Measurements from ENCODE around the gene MINDY1.

MINDY1 gene, protein sequence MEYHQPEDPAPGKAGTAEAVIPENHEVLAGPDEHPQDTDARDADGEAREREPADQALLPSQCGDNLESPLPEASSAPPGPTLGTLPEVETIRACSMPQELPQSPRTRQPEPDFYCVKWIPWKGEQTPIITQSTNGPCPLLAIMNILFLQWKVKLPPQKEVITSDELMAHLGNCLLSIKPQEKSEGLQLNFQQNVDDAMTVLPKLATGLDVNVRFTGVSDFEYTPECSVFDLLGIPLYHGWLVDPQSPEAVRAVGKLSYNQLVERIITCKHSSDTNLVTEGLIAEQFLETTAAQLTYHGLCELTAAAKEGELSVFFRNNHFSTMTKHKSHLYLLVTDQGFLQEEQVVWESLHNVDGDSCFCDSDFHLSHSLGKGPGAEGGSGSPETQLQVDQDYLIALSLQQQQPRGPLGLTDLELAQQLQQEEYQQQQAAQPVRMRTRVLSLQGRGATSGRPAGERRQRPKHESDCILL

DNA sequence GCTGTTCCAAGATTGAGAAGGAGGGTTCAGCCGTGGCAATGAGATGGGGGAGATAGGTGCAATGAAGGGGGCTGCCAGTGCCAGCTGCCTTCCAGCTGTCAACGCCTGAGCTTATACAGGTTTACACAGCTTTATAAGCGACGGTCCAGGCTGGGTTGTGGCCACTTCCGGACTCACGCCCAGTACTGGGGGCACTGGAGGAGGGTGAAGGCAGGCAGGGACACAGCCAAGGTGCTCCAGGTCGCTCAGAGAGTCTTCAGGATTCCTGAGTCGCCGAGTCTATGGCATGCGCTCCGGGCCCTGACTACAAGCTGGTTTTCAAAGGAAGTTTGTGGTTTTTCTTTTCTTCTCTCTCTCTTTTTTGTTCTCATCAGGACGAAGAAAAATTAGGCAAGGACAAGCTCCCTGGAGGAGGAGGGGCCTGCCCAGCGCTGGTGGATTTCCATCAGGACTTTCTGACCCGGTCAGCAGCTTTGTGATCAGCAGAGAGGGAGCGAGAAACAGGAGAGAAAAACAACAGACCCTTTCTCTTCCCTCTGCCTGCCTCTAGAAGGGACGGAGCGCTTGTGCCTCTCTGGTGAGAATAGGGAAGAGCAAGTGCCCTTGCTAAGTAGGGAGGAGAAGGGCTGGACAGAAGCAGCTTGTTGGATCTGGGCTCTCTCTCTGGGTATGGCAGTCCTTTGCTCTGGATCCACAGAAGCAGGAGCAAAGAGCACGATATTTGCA is at the start of gene MINDY1:
Gene MINDY1, minus strand, starts transcription at position 576 of the 726 bp plus-strand sequence. CDS start 4,285 bp downstream, outside the sequence.
- DNase-seq (ENCODE audit: low read depth), result no peak

DNA sequence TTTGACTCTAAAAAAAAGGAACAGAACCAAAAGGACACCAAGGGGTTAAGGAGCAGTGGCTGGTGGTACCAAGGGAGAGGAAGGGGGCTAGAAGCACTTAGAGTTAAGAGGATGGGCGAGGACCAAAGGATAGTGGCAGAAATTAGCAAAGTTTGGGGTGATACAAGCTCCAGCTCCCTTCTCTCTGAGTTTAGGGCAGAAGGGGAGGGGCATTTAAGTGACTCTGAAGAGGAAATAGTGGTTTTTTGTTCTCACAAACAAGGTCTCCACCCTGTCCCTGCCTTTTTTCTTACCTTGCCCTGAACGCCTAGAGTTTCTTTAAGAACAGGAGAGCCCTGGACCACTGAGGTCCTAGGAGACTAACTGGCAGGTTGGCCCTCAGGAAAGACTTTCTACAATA is 49.4 kb upstream of the MINDY1 start:
- DNase-seq (ENCODE audit: low read depth), result no peak

DNA sequence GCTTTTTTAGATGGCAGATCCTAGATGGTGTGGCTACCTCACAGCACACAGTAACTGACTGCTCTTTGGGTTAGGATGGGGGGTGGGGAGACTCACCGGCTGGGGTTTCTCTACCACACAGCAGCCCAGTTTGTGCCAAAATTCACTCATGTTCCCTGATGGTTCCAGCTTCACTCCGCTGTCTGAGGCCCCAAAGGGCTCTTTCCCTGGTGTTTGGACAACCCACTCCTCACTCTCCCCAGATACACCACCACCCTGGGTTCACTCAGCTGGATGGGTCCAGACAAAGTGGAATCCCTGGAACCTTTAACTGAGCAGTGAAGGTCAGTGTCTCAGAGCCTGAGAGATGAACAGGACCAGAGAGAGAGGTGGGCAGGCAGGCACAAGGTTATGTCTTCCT is 48.9 kb upstream of the MINDY1 start:
- no peak for DNase-seq (ENCODE audit: low read depth)

DNA sequence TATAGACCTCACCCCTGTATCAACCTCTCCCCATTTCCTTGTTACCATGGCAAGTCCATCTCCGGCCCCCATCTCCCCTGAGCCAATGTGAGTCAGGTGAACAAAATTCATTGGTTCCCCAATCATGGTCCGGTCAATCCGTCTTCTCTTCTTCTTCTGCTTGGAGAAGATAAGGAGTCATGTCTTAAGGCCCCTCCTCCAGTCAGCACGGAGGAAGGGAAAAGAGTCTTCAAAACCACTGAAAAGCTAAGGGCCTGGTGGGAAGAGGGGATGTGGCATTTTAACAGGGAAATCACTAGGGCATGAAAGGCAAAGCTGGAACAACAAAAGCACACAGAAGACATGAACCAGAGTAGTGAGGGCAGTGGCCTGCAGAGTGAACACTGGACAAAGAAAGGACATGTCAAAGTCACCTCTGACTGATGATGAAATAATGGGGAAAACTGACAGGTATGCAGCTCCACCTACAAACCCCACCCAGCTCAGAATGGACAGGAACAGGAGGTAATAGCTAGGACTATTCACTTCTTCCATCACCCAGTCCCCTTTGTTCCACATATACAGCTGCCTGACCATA is 48.4 kb upstream of the MINDY1 start:
- no peak for DNase-seq (ENCODE audit: low read depth)

DNA sequence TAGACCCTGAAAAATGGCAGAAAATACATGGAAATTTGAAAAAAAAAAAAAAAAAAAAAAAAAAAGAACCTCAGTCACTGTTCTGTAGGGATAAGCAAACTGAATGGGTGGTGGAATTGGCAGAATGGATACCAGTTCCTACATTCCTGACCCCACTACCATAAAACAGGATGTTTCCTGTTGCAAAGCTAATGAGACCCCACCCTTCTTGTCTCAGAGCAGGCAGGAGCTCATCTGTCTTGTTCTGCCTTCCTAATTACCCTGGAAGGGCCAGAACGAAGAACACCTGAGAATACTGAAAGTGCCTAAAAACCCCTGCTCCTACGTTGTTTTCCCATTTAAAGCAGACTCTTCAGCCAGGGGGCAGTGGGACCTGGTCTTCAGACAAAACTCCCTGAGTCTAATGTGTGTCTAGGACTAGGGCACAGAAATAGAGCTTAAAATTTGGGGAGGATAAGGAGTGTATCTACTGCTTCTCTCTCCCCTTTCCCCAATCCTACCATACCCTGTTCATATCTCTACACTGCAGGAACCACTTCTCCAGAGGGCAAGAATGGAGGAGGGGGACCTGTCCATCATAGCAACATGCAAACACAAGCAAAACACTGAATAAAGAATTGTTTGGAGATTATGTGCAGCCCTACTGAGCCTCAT is 44.8 kb upstream of the MINDY1 start:
- no peak for DNase-seq (ENCODE audit: low read depth)

DNA sequence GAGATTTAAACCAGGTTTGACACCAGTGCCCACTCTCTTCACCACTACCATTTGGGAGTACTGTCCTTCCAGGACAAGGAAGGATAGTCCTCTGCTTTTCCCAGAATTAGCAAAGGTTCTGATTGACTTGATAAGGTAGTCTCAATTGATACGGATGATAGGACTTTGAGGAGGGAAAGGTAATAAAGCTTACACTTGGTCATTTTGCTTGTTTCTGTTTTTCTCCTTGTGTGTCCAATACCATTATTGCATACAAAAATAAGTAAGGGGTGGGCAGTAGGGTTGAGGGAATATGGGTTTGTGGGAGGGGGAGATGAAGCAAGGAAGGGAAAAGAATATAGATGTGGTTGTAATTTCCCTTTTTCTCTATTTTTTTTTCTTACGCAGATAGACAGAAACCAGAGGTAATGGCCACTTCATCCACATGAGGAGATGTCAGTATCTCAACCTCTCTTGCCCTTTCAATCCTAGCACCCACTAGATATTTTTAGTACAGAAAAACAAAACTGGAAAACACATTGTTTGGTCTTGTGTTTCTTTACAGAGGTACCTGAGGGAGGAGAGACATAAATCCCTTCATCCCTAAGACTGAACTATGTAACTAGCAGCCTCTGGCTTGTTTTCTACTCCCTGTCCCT is 43.5 kb upstream of the MINDY1 start:
- DNase-seq (ENCODE audit: low read depth), result no peak

DNA sequence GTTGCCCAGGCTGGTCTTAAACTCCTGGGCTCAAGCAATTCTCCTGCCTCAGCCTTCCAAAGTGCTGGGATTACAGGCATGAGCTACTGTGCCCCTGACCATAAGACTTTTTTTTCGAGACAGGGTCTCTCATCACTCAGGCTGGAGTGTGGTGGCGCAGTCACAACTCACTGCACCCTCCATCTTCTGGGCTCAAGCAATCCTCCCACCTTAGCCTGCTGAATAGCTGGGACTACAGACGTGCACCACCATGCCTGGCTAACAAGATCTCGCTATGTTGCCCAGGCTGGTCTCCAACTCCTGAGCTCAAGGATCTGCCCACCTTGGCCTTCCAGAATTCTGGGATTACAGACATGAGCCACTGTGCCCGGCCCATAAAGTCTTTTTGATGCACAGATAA is 42.8 kb upstream of the MINDY1 start:
- no peak for DNase-seq (ENCODE audit: low read depth)

DNA sequence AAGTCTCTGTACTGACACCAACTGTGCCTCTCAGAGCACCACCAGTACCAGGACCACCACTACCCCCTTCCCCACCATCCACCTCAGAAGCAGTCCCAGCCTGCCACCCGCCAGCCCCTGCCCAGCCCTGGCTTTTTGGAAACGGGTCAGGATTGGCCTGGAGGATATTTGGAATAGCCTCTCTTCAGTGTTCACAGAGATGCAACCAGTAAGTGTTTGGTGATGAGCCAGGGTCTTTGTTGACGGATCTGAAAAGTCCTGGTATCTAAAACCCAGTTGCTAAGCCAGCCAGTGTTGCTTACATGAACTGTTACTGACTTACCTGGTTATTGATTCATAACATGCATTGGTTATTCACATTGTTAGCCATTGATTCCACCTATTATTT is 41.9 kb upstream of the MINDY1 start:
- DNase-seq (ENCODE audit: low read depth), result no peak

DNA sequence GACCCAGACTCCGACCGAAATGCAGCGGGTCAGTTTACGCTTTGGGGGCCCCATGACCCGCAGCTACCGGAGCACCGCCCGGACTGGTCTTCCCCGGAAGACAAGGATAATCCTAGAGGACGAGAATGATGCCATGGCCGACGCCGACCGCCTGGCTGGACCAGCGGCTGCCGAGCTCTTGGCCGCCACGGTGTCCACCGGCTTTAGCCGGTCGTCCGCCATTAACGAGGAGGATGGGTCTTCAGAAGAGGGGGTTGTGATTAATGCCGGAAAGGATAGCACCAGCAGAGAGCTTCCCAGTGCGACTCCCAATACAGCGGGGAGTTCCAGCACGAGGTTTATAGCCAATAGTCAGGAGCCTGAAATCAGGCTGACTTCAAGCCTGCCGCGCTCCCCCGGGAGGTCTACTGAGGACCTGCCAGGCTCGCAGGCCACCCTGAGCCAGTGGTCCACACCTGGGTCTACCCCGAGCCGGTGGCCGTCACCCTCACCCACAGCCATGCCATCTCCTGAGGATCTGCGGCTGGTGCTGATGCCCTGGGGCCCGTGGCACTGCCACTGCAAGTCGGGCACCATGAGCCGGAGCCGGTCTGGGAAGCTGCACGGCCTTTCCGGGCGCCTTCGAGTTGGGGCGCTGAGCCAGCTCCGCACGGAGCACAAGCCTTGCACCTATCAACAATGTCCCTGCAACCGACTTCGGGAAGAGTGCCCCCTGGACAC is 41.4 kb upstream of the MINDY1 start:
- DNase-seq (ENCODE audit: low read depth), result no peak

DNA sequence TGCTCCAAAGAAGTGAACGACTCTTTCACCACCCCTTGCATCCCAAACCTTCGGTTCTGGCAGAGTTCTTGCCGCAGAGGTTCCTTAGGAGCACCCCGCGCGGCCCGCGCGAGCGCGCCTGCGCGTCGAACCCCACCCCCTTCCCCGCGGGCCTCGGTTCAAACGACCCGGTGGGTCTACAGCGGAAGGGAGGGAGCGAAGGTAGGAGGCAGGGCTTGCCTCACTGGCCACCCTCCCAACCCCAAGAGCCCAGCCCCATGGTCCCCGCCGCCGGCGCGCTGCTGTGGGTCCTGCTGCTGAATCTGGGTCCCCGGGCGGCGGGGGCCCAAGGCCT is 40.9 kb upstream of the MINDY1 start, which contains the start of gene C1orf56:
Gene C1orf56, plus strand, starts transcription at position 161 of the 334 bp plus-strand sequence. Its CDS starts 97 bp downstream, at position 258.
- no peak for DNase-seq (ENCODE audit: low read depth)

DNA sequence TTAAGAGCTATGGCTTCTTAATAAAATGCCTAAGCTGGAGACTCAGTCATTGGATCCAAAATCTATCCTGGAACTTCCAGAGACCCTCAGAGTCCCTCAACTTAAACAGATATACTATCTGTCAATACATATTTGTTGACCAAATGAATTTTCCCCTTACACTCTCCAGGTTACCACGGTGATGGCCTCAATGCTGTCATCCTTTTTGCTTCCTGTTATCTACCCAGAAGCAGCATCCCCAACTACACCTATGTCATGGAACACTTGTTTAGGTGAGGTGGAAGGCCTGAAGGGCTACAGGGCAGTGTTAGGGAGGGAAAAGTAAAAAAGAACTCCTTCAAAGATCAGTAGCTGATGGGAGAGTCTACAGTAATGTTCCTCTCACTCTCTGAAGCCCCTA is 36.5 kb upstream of the MINDY1 start:
- no peak for DNase-seq (ENCODE audit: low read depth)

DNA sequence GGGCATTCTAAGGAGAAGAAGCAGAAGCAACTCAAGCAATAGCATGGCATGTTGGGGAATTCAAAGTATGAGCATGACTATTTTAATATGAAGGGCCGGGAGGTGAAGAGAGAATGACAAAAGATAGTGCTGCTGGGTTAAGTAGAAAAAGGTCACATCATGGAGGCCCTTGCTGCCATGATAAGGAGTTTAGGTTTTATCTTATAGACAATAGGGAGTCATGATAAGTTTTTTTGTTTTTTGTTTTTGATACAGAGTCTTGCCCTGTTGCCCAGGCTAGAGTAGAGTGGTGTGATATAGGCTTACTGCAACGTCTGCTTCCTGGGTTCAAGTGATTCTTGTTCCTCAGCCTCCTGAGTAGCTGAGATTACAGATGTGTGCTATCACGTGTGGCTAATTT is 32.8 kb upstream of the MINDY1 start:
- DNase-seq (ENCODE audit: low read depth), result no peak

DNA sequence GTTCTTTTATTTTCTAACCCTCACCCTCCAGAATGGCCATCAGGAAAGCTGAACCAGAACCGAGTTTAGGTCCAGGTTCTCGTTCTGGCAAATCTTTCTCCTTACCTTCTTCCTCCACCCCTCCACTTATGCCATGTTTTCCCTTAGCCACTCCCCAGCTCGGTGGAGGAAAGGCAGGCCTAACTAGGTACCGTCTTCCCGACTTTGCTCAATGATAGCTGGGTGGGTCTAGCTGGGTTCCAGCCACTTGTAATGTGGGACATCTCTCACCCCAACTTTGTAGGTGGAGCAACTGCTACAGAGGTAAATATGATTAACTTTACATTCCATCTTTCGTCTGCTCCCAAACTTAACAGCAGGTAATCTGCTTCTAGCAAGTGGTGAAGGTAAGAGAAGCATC is 30.3 kb upstream of the MINDY1 start:
- no peak for DNase-seq (ENCODE audit: low read depth)

DNA sequence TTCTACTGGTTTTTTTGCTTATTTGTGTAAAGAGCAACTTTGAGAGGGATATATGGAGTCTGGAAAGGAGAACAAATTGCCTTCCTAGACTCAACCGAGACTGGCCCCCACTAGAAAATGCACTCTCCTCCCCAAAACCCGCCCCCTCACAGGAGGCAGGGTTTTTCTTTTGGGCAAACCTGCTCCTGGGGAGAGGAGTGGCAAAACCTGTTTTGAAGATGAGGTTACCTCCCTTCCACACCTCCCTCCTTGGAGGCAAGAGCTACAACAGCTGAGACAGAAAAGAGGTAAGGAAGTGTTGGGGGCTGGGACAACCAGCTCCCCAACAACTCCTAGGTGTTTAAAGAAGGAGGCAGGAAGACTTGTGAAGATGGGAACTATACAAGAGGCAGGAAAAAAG is 29.7 kb upstream of the MINDY1 start, which contains the start of gene BNIPL:
Gene BNIPL, plus strand, starts transcription at position 231 of the 400 bp plus-strand sequence. Its CDS starts 140 bp downstream, at position 371.
- no peak for DNase-seq (ENCODE audit: low read depth)

DNA sequence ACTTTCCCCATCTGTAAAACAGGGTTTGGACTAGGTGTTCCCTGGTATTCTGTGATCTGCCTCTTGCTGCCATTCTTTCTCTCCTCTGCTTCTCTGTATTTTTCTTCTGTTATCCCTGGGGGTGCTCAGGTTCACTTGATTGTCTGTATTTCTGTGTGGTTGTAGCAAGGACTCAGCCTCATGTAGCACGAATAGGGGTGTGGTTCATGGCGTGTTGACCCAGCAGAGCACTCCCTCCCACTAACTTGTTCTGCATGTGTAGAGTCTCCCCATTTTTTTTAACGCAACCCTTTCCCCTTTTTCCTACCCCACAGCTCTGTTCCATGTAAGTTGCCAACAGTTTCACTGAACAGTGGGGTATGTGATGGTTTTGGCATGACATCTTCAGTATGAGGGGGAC is 28.5 kb upstream of the MINDY1 start:
- DNase-seq (ENCODE audit: low read depth), result no peak

DNA sequence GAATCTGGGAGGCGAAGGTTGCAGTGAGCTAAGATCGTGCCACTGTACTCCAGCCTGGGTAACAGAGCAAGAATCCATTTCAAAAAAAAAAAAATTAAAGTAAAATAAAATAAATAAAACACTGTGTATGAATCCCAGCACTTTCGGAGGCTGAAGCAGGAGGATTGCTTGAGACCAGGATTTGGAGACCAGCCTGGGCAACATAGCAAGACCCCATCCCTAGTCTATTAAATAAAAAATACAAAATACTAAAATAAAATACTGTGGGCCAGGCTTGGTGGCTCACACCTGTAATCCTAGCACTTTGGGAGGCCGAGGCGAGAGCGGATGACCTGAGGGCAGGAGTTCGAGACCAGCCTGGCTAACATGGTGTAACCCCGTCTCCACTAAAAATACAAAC is 25.5 kb upstream of the MINDY1 start:
- no peak for DNase-seq (ENCODE audit: low read depth)

DNA sequence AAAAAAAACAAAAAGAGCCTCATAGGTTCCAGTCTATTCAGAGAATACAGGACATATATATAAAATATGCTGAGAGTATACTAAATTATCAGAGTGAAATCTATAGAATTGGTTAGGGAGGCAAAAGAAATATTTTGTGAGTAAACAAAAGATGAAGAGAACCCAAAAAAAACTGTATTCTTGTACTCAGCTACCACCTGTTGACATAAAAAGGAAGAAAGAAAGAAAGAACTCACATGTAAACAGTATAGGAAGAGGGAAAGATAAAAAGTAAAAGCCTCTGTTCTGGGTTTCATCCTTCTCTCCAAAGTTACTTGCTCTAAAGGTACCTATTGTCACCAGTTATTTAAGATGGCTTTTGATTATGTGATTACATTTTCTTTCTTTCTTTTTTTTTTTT is 19.8 kb upstream of the MINDY1 start:
- DNase-seq (ENCODE audit: low read depth), result no peak

DNA sequence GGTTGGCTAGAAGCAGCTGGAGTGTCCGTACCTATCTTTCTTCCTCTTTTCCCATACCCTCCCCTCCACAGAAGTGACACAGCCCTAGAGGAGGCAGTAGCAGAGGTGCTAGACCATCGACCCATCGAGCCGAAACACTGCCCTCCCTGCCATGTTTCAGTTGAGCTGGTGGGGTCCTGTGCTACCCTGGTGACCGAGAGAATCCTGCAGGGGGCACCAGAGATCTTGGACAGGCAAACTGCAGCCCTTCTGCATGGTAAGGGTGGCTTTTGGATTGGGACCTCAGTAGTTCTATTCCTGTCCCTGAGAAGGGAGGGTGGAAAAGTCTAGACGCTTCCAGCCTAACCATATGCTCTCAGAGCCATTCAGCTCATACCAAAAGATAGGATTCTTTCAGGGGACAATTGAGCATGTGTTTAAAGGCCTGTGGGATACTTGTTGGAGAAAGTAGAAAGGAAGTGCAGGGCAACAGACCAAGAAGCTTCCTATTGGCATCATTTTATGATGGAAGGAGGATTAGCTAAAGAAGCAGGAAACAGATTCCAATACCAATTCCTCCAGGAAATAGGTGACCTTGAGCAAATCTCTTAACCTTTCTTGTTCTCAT is 17.9 kb upstream of the MINDY1 start:
- peak; percentile 64 for DNase-seq (ENCODE audit: low read depth)

DNA sequence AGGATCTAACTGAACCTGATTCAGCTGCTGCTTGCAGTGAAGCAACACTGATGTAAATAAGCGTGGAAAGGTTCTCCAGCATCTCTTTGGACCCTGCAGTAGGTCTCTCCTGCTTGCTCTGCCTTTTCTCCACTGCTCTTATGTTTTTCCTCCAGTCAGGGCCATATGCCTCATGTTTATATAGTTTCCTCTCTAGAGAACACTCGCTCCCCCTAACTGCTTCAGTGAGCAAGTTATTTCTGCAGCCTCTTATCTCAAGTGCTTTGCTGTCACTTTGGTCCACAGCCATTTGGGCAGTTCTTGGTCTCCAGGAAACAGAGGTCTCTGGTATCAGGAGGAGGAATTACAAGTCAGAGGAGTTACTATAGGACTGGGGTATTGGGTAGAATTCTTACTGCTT is 6.8 kb upstream of the MINDY1 start:
- no peak for DNase-seq (ENCODE audit: low read depth)

DNA sequence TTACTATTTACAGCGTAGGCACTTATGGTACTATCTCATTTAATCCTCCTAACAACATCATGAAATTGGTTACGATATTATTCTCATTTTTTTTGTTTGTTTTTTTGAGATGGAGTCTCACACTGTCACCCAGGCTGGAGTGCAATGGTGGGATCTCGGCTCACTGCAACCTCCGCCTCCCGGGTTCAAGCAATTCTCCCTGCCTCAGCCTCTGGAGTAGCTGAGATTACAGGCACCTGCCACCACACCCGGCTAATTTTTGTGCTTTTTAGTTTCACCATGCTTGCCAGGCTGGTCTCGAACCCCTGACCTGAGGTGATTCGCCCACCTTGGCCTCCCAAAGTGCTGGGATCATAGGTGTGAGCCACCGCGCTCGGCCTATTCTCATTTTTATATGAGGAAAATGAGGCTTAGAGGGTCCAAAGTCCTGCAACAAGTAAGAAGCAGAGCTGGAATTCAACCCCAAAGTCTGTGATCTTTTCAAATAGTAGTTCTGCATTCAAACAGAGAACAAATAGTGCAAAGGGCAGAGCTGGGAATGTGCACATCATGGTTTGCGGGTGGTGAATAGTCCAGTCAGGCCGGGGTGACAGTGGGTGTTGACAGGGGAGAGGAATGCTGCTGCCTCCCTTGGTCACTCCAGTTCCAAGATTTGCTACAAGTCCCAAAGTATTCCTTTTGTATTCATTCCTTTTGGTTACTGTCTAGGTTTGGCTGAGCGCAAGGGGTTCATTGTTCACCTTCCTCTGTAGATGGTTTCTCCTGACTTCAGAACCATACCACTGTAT is 6.2 kb upstream of the MINDY1 start:
- DNase-seq (ENCODE audit: low read depth), result no peak
